Measurements from ENCODE around the gene CCDC88B.

The CCDC88B gene

DNA sequence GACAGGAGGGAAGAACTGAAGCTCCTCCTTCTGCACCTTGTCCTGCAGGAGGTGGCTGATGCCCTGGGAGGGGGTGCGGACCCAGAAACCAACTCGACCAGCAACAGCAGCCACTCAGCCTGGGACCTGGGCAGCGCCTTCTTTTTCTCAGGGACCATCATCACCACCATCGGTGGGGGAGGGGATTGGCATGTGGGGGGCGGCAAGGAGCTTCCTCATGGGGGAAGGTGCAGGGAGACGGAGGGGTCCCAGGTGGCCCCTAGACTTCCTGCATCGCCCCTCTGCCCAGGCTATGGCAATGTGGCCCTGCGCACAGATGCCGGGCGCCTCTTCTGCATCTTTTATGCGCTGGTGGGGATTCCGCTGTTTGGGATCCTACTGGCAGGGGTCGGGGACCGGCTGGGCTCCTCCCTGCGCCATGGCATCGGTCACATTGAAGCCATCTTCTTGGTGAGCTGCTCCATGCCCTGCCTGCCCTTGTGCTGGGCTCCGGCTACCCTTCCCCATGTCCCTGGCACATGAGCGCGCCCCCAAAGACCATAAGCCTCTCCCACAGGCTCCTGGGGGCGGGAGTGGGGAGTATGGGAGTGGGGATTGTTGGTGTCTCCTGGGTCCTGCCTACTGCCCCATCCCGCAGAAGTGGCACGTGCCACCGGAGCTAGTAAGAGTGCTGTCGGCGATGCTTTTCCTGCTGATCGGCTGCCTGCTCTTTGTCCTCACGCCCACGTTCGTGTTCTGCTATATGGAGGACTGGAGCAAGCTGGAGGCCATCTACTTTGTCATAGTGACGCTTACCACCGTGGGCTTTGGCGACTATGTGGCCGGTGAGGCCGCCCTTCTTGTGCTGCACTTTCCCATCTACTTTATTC lies 42.9 kb upstream of the CCDC88B start:
- Histone ChIP-seq H3K9me3 (ENCODE audit: control insufficient read depth, low read length) (no peaks in the 10 kb centered on the region), H3K27me3 (replicated peaks; ENCODE audit: control insufficient read depth, insufficient read depth, low read length, poor library complexity, severe bottlenecking) (peaks cover 77% of the 10 kb centered on the region), H3K36me3 (ENCODE audit: control insufficient read depth, insufficient read depth, low read length) (no peaks in the 10 kb centered on the region), H3K4me3 (ENCODE audit: insufficient read depth, low read depth, low read length, poor library complexity, severe bottlenecking) (no peak overlapping the region), H3K4me1 (ENCODE audit: control insufficient read depth, insufficient read depth, low read length, poor library complexity, severe bottlenecking) (peaks cover 38% of the 10 kb centered on the region), H3K27ac (ENCODE audit: insufficient read depth, low read length, poor library complexity, severe bottlenecking) (no peak overlapping the region)
- DNase-seq = no peak

- Histone ChIP-seq H3K27me3 (replicated peaks; ENCODE audit: control insufficient read depth, insufficient read depth, low read length, poor library complexity, severe bottlenecking) (peaks cover 69% of the 10 kb centered on the region), H3K4me1 (ENCODE audit: control insufficient read depth, insufficient read depth, low read length, poor library complexity, severe bottlenecking) (peaks cover 32% of the 10 kb centered on the region), H3K9me3 (ENCODE audit: control insufficient read depth, low read length) (no peaks in the 10 kb centered on the region), H3K27ac (ENCODE audit: insufficient read depth, low read length, poor library complexity, severe bottlenecking) (no peak overlapping the region), H3K4me3 (ENCODE audit: insufficient read depth, low read depth, low read length, poor library complexity, severe bottlenecking) (no peak overlapping the region), H3K36me3 (ENCODE audit: control insufficient read depth, insufficient read depth, low read length) (no peaks in the 10 kb centered on the region)
- DNase-seq = no peak
Observed at GRCh38 chr11:64297699-64298358, 42.2 kb upstream of the CCDC88B start.

GRCh38 chr11:64298966-64299846 lies 40.8 kb upstream of the CCDC88B start:
- Histone ChIP-seq H3K9me3 (ENCODE audit: control insufficient read depth, low read length) (no peaks in the 10 kb centered on the region), H3K4me1 (ENCODE audit: control insufficient read depth, insufficient read depth, low read length, poor library complexity, severe bottlenecking) (peaks cover 37% of the 10 kb centered on the region), H3K4me3 (ENCODE audit: insufficient read depth, low read depth, low read length, poor library complexity, severe bottlenecking) (no peak overlapping the region), H3K36me3 (ENCODE audit: control insufficient read depth, insufficient read depth, low read length) (no peaks in the 10 kb centered on the region), H3K27ac (ENCODE audit: insufficient read depth, low read length, poor library complexity, severe bottlenecking) (no peak overlapping the region), H3K27me3 (replicated peaks; ENCODE audit: control insufficient read depth, insufficient read depth, low read length, poor library complexity, severe bottlenecking) (peaks cover 64% of the 10 kb centered on the region)
- DNase-seq = no peak

- peak within 1 kb of the TSS; percentile 23 for H3K27ac ChIP-seq (ENCODE audit: insufficient read depth, low read length, poor library complexity, severe bottlenecking)
- no peak for DNase-seq
- H3K4me1 ChIP-seq (ENCODE audit: control insufficient read depth, insufficient read depth, low read length, poor library complexity, severe bottlenecking) = peaks cover 41% of the 10 kb centered on the region
- H3K27me3 ChIP-seq (replicated peaks; ENCODE audit: control insufficient read depth, insufficient read depth, low read length, poor library complexity, severe bottlenecking) = peaks cover 64% of the 10 kb centered on the region
- H3K9me3 ChIP-seq (ENCODE audit: control insufficient read depth, low read length) = no peaks in the 10 kb centered on the region
- no peaks in the 10 kb centered on the region for H3K36me3 ChIP-seq (ENCODE audit: control insufficient read depth, insufficient read depth, low read length)
- peak within 1 kb of the TSS; percentile 55 for H3K4me3 ChIP-seq (ENCODE audit: insufficient read depth, low read depth, low read length, poor library complexity, severe bottlenecking)
Observed at GRCh38 chr11:64299847-64300648, 40.0 kb upstream of the CCDC88B start, which contains the start of gene CATSPERZ. CATSPERZ (plus strand) TSS chr11:64300358; CDS start chr11:64300411, 53 bp downstream.

DNA sequence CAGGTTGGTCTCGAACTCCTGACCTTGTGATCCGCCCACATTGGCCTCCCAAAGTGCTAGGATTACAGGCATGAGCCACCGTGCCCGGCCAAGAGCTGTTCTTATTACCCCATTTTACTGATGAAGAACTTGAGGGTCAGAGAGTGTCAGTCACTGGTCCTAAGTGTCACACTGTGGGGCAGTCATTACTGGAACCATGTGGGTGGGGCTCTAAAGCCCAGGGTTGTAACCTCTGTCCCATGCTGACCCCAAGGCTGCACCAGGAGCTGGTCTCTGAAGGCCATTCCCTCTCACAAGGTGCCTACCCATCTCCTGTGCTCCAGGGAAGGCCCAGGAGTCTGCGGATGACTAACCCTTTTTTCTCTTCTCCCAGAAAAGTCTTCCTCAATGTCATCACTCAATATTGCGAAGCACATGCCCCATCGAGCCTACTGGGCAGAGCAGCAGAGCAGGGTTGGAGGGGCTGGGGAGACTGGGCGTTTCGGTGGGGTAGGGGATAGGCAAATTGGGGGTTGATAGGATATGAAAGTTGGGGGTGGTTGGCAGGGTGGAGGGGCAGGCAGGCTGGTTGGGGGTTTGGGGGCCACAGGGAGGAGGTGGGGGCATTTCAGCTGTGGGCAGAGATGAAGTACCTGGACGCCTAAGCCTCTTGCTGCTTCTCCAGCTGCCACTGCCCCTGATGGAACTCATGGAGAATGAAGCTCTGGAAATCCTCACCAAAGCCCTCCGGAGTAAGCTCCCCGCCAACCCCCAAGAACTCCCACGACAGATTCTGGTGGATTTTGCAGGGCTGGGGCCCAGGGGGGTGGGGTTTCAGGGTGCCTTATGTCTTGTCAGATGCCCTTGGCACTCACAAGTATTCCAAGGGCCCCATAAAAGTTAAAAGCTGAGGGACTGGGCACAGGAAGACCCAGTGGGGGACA lies 36.6 kb upstream of the CCDC88B start:
- H3K4me3 ChIP-seq (ENCODE audit: insufficient read depth, low read depth, low read length, poor library complexity, severe bottlenecking) = peak overlapping the region; percentile 81
- H3K27me3 ChIP-seq (replicated peaks; ENCODE audit: control insufficient read depth, insufficient read depth, low read length, poor library complexity, severe bottlenecking) = peaks cover 35% of the 10 kb centered on the region
- H3K36me3 ChIP-seq (ENCODE audit: control insufficient read depth, insufficient read depth, low read length) = no peaks in the 10 kb centered on the region

DNA sequence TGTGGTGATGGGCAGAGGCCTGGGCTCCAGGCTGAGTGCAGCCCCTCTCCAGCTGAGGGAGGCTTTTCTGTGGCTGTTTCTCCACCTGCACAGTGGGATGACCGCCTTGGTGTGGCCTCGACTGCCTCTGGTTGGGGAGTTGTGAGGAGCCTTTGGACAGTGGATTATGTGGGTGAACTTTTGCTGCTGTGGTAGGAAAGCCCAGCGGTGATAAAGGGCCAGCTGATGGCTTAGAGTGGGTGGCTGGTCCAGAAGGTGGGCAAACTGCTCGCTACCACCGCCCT lies 36.0 kb upstream of the CCDC88B start:
- peak overlapping the region; percentile 88 for H3K27ac ChIP-seq (ENCODE audit: insufficient read depth, low read length, poor library complexity, severe bottlenecking)
- peaks cover 44% of the 10 kb centered on the region for H3K4me1 ChIP-seq (ENCODE audit: control insufficient read depth, insufficient read depth, low read length, poor library complexity, severe bottlenecking)
- DNase-seq = no peak
- H3K36me3 ChIP-seq (ENCODE audit: control insufficient read depth, insufficient read depth, low read length) = no peaks in the 10 kb centered on the region
- H3K27me3 ChIP-seq (replicated peaks; ENCODE audit: control insufficient read depth, insufficient read depth, low read length, poor library complexity, severe bottlenecking) = peaks cover 29% of the 10 kb centered on the region
- H3K4me3 ChIP-seq (ENCODE audit: insufficient read depth, low read depth, low read length, poor library complexity, severe bottlenecking) = peak overlapping the region; percentile 81
- H3K9me3 ChIP-seq (ENCODE audit: control insufficient read depth, low read length) = no peaks in the 10 kb centered on the region

More for the DNA sequence above, 36.6 kb upstream of the CCDC88B start:
- Histone ChIP-seq H3K4me1 (ENCODE audit: control insufficient read depth, insufficient read depth, low read length, poor library complexity, severe bottlenecking) (peaks cover 45% of the 10 kb centered on the region), H3K9me3 (ENCODE audit: control insufficient read depth, low read length) (no peaks in the 10 kb centered on the region), H3K27ac (ENCODE audit: insufficient read depth, low read length, poor library complexity, severe bottlenecking) (peak overlapping the region; percentile 88)
- DNase-seq = no peak

DNA sequence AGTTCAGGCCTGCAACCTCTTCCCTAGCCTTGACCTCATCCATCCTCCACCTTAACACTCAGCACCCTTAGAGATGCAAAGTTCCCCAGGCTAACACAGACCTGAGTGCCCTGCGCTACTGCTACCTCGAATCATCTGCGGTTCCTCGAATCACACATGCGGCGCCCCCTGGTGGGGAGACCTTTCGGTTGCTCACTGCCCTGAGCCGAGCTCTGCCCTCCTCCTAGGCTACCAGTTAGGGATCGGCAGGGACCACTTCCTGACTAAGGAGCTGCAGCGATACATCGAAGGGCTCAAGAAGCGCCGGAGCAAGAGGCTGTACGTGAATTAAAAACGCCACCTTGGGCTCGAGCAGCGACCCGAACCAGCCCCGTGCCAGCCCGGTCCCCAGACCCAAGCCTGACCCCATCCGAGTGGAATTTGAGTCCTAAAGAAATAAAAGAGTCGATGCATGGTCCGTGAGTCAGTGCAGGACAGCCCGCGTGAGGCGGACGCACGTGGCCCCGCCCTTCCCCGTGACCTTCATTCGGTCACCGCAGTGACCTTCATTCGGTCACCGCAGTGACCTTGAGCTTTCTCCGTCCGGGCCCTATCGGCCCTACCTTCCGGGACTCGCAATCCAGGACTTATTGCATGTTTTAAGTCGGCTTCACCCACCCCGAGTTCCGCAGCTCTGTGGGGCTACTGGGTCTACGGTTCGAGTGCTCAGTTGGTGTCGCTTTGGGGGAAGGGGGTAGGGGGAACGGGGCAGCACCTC lies 35.5 kb upstream of the CCDC88B start:
- Histone ChIP-seq H3K4me3 (ENCODE audit: insufficient read depth, low read depth, low read length, poor library complexity, severe bottlenecking) (peak overlapping the region; percentile 81), H3K36me3 (ENCODE audit: control insufficient read depth, insufficient read depth, low read length) (no peaks in the 10 kb centered on the region), H3K9me3 (ENCODE audit: control insufficient read depth, low read length) (no peaks in the 10 kb centered on the region), H3K27ac (ENCODE audit: insufficient read depth, low read length, poor library complexity, severe bottlenecking) (peak overlapping the region; percentile 88), H3K27me3 (replicated peaks; ENCODE audit: control insufficient read depth, insufficient read depth, low read length, poor library complexity, severe bottlenecking) (peaks cover 24% of the 10 kb centered on the region), H3K4me1 (ENCODE audit: control insufficient read depth, insufficient read depth, low read length, poor library complexity, severe bottlenecking) (peaks cover 39% of the 10 kb centered on the region)
- DNase-seq = peak; percentile 77 to 88 (median 82)

DNA sequence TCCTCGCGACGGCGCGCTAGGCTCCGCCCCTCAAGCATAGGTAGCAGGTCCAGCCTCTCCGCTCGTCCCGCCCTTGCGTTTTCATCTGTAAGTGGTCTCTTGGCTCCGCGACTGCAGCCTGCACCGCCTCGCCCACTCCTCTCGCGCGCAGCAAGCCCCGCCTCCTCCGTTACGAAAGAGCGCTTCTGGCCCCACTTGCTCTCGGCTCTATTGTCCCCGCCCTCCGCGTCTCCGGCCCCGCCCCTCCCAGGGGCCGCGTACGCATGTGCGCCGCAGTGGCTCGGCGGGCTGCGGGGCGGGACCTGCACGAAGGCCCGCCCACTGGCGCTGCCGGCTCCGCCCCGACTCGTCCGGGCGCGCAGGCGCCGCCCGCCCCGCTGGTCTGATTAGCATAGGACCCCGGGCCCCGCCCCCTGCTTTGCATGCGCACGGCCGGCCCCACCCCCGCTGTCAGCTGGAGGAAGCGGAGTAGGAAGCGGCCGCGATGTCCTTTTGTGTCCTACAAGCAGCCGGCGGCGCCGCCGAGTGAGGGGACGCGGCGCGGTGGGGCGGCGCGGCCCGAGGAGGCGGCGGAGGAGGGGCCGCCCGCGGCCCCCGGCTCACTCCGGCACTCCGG lies 34.8 kb upstream of the CCDC88B start, which contains the start of gene ESRRA:
ESRRA (plus strand) TSS at position 450 of the 616 bp plus-strand sequence. CDS start 1,656 bp downstream, outside the sequence.
- Histone ChIP-seq H3K9me3 (ENCODE audit: control insufficient read depth, low read length) (no peaks in the 10 kb centered on the region), H3K27ac (ENCODE audit: insufficient read depth, low read length, poor library complexity, severe bottlenecking) (peak within 1 kb of the TSS; percentile 88), H3K4me3 (ENCODE audit: insufficient read depth, low read depth, low read length, poor library complexity, severe bottlenecking) (peak within 1 kb of the TSS; percentile 81), H3K36me3 (ENCODE audit: control insufficient read depth, insufficient read depth, low read length) (no peaks in the 10 kb centered on the region), H3K4me1 (ENCODE audit: control insufficient read depth, insufficient read depth, low read length, poor library complexity, severe bottlenecking) (peaks cover 32% of the 10 kb centered on the region), H3K27me3 (replicated peaks; ENCODE audit: control insufficient read depth, insufficient read depth, low read length, poor library complexity, severe bottlenecking) (peaks cover 17% of the 10 kb centered on the region)
- peak; percentile 98 to 100 (median 99) for DNase-seq
